Activated CD4-positive, alpha-beta T cell treated with anti-CD3 and anti-CD28 coated beads, Interleukin-2, amount 50 U/mL, for 4 hours (primary cell): ENCODE measurements around the gene TSPYL4.

Experiments
- DNase-seq, 2 experiments: peaks; one replicate each; pipeline ENCODE4 v3.0.0-alpha.2; 2020

TSPYL4 gene

DNA sequence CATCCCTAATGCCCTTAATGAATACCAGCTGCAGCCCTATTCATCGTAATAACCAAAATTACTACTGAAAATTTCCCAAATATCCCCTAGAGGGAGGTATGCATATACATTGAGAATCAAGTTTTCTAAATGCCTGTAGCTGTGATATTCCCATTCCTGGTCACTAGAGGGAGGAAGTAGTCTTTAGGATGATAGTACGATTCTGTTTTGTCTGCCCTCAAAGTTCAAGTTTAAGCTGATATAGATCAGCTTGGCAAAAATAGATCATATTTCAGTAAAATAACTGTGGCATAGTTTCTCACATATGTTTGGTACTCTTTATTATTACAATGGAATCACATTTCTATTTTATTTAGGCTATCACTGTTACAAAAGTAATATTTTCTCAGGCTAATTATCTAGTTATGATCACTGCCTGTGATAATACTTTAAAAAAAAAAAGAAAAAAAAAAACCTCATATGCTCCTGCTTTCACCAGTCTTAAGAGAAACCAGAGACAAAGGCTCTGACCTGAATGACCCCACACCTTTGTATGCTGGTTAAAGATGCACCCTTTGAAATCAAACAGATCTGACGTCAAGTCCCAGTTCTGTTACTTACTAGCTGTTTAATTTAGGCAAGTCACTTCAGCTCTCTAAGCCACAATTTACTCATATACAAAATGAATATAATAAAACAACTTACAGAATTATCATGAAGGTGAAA is 14.9 kb upstream of the TSPYL4 start:
- DNase-seq, result no peak

DNA sequence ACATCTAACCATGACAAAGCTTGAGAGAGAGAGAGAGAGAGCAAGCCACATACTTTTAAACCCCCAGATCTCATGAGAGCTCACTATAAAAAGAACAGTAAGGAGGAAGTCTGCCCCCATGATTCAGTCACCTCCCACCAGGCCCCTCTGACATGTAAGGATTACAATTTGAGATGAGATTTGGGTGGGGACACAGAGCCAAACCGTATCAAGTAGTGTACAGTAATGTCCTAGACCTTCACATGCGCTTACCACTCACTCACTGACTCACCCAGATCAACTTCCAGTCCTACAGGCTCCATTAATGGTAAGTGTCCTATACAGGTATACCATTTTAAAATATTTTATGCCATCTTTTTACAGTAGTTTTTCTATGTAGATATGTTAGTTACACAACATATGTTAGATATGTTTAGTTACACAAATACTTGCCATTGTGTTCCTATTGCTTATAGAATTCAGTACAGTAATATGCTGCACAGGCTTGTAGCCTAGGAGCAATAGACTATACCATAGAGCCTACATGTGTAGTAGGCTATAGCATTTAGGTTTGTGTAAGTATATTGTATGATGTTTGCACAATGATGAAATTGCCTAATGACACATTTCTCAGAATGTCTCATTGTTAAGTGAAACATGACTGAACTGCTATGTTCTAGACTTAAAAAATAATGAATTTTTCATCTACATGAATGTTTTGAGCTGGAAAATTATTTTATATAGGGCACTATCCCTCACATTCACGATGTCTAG is 14.1 kb upstream of the TSPYL4 start:
- DNase-seq, result no peak

DNA sequence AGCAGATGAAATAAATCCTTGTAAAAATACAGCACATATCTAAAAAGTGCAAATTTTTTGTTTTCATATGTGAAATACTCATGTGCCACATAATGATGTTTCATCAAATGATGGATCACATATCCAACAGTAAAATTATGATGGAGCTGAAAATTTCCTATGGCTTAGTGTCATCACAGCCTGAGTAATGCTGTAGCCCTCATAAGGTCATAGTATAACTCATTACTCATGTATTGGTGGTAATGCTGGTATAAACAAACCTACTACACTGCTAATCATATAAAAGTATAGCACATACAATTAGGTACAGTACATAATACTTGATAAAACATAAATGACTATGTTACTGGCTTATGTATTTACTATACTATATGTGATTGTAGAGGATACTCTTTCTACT is 12.9 kb upstream of the TSPYL4 start:
- DNase-seq, result no peak

DNA sequence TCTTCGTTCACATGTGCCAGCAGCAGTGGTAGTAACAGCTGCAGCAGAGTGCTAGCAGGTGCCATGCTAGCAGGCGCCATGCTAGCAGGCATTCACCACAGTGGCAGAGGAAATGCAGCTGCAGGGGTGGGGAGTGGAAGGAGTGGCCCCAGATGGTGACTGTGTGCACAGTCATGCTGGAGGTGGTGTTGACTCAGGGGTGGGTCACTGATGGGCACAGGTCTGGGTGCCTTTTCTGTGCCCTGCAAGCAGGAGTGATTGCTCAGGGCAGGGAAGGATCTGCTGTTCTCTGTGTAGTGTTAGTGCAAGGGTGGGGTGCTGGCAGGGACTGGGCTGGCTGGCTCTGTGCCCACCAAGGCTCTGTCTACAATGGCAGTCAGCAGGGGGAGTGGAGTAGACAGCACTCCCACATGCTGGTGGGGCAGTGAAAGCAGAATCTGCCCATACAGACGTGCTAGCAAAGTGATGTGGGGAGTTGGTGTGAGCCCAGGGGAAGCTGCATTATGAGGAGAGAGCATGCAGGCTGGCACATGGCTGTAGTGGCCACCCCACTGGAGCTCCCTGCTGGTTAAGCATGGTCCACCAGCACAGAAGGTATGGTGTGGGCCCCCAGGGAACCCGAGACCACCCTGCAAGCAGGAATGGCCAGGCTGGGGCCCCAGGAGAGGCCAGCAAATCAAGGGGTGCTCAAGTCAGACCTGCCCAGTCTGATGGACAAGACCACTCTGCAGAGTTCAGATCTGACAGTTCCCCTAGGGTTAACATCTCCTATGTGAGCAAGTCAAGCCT is 11.4 kb upstream of the TSPYL4 start:
- no peak for DNase-seq

DNA sequence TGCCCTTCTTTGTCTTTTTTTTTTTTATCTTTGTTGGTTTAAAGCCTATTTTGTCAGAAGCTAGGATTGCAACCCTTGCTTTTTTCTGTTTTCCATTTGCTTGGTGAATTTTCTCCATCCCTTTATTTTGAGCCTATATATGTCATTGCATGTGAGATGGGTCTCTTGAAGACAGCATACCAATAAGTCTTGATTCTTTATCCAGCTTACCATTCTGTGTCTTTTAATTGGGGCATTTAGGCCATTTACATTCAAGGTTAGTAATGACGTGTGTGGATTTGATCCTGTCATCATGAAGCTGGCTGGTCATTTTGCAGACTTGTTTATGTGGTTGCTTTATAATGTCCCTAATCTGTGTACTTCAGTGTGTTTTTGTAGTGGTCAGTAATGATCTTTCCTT is 9.5 kb upstream of the TSPYL4 start:
- no peak for DNase-seq

DNA sequence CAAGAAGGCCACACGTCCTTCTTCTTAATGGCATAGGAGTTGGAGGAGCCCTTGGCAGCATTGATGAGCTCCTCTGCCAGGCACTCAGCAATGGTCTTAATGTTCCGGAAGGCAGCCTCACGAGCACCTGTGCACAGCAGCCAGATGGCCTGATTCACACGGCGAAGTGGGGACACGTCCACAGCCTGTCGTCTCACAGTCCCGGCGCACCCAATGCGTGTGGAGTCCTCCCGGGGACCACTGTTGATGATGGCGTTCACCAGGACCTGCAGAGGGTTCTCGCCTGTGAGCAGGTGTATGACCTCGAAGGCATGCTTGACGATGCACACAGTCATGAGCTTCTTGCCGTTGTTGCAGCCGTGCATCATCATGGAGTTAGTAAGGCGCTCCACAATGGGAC is 4.6 kb upstream of the TSPYL4 start:
- no peak for DNase-seq

DNA sequence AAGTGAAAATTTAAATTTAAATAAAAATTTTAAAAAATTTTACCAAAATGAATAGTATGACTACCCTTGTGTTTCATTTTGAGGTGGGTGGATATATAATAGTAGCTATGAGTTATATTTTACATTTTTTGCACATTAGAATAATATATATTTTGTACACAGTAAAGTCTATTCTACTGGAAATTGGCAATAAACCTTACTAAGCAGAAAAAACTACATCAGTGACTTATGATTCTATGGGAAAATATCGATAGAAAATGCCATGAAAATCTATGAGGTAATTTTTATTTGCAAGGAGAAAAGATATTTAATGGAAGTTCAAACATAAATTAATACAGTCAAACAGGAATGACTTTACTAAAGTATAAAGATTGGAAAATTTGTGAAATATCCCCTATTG is 2.8 kb upstream of the TSPYL4 start:
- DNase-seq, result no peak

DNA sequence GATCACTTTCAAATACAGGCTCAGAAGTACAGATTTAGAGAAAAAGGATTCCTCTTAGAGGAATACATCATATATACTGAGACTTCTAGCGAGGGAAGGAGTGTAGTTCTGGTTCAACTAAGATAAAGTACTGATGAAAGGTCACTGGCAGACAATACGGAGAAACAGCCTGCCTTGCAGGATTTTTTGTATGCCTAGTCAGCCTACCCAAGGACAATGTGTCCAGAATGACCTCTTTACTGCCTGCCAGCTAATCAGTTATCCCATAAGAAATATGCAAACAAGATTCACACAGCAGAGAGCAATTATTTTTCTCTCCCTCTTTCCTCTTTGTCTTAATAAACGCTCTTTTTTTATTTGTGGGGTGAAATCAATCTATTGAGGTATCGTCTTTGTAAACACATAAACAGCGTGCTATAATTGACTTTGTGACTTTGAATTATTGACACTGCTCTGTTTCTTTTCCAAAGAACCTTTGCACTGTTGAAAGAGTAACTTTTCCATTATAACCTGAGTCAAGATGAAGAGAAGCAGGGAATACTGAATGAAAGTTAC is 1.4 kb upstream of the TSPYL4 start:
- no peak for DNase-seq

DNA sequence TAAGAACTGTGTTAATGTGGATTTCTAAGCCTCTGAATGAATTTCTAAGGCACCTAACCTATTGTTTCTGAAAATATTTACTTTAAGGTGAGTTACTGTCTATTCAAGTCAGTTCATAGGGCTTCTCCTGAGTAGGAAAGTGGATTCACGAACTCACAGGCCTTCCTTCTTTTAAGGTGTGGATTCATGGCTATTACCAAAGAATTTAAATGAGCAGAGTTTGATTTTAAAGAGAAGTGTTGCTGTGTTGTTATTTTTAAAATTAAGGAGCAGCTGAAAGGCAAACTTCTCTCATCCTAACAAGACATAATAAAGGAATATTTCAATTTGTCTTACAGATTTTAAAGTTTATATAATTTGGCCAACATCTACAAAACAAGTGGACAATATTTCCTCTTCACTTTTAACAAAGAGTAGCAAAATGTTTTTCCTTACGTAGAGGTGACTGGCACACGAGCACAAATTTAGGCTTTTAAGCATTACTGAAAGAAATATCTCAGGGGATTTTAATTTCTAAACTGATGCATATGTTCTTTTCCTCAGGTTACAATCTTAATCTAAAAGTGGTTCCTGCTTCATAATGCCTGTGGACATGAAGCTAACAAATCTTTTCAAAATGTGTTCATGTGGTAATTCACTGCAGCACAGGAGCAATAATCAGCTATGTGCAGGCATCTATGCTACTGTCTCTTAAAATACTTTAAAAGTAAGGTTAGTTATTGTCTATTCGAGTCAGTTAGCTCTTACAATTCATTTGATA is 602 bp upstream of the TSPYL4 start:
- no peak for DNase-seq

DNA sequence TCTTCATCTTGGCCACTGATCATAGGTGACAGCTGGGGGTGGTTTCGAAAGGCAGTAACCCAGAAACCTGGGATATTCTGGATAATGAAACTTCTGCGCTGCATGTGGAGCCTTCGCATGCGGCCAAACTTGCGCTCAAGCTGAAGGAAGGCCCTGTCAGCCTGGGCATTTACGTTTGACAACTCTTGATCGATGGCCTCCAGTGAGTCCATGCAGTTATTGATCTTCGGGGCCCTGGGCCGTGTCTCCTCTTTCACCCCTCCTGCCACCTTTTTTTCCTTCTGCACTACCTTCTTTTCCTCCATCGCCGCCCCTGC is 729 bp downstream of the TSPYL4 start:
- no peak for DNase-seq

DNA sequence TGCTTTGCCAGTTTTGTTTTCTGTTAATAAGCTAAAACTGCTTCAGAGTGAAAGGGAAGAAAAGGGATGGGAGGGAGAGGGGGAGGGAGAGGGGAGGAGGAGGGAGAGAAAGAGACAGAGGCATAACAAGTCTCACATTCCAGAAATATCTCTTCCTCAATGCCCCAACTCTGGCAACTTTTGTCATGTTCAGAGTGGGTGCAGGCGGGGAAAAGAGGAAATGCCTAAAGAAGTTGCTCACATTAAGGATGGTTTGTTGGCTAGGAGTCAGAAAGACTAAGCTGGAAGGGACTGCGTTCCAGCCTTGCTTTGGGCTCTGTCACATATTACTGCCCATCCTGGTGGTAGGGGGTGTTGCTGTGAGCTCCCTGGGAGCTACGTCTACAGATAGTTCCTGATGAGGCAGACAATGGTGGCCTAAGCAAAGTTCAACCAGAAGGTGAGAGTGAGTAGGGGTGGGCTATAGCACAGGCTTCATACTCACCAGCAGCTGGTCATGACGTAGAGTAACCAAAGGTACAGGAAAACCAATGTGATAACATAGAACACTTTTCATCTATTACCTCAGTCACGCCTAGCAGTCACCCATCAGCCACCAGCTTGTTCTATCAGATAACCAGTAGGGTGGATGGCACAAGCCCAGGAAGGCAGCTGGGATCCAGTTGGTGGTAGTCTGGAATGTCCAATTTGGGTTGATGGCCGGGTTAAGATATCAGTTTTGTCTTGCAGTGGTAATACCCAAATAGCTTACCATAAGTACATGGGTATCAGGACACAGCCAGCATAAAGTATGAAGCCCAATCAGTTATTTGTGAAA is 2.1 kb downstream of the TSPYL4 start:
- no peak for DNase-seq

DNA sequence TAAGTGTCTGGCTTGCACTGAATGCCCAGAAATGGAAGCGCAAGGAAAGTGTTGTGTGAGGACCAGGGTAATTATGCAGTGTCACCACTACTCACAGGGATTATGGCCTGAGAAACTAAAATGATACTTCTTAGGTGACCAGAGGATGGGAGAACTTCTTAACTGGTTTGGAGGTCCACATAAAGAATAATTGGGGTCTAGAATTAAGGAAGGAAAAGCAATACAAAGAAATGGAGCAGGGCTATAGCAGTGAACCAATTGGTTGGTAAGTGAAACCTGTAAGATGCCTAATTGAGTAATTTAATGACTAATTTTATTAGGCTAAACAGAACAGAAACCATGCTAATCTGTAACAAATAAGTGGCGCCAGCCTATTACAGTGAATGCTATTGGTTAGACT is 5.3 kb downstream of the TSPYL4 start:
- no peak for DNase-seq

DNA sequence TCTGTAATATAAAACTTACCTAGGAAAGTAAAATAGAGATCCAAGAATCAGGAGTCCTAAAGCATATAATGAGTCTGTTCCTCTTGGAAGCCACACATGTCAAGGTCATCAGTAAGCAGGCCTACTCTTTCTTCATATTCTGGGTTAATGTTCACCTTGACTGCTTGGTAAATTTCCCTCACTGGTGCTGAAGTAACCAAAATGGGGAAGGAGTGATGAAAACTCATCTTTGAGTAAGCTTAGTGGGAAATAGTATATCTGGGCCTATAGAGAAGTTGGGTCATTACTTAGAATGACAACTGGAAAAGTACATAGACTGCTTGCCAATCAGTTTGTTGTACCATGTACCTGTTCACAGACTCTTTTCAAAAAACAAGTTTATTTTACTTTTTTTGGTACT is 6.6 kb downstream of the TSPYL4 start:
- no peak for DNase-seq

DNA sequence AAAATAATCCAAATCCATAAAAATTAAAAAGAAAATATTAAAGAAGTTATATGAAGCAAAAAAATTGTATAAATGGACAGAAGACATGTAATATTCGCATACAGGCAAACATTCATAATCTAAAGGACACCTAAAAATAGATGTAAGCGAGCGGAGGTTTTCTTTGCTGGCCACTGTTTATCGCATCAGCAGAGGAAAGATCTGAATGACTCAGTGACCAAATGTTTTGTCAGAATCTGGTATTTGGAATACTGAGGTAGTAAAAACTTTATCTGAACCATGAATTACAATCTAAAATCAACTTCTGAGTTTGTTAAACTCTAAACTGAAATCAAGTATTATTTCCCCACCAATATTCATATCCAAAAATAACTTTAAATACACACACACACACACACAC is 7.8 kb downstream of the TSPYL4 start:
- DNase-seq, result no peak

DNA sequence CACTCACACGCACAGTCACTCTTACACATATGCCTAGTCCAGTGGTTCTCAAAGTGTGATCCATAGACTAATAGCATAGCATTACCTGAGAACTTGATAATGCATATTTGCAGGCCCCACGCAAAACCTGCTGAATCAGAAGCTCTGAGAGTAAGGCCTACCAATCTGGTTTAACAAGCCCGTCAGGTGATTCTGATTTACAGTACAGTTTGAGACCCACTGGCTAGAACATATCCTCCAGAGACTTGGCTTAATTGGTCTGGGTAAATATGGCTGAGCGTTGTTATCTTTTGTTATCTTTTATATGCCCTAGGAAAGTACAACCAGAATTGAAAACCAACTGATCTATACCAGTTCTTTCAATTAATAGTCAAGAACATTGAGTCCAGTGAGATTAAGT is 9.6 kb downstream of the TSPYL4 start:
- no peak for DNase-seq

DNA sequence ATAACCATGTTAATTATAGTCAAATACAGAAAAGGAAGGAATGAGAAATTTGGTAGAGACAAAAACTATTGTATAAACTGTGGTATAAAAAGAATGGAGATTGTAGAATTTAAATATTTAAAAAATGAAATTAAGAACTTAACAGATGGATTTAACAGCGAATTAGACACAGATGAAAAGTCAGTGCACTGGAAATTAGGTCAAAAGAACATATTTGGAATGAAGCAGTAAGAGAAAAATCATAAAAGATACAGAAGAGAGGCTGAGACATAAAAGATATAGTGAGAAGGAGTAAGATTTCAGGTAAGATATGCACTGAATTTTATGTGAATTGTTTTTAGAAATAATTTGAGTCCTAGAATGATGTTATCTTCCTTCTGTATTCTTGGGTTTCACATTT is 14.0 kb downstream of the TSPYL4 start:
- DNase-seq, result no peak

DNA sequence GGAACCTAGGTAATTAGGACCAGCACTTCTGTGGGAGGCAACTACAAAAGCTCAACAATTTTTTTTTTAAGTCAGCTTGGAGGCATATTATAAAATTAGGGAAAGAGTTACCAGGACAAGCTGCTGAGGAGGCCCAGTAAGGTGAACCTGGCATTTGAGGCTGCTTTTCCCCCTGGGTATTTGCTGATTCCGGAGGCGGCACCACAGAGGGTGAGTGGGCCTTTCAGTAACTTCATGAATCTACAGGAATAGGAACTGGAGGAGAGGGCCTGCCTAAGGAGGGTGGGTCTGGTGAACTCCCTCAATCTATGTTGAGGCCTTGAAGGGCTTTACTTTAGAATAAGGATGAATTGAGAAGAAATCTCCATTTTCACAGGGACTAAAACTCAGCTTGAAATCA is 14.6 kb downstream of the TSPYL4 start:
- DNase-seq, result no peak

DNA sequence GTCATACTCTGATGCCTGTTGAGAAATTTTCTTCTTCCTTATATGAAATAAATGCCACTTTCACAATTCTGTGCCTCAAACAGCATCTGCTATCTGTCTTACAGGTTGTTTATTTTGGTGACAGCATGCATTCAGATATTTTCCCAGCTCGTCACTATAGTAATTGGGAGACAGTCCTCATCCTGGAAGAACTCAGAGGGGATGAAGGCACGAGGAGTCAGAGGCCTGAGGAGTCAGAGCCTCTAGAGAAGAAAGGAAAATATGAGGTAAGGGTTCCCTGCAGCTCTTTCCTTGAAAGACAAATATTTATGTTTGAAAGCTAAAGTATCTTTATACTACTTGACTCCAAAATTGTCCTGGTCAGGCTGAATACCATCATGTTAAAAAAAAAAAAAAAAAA is 15.8 kb downstream of the TSPYL4 start:
- no peak for DNase-seq

DNA sequence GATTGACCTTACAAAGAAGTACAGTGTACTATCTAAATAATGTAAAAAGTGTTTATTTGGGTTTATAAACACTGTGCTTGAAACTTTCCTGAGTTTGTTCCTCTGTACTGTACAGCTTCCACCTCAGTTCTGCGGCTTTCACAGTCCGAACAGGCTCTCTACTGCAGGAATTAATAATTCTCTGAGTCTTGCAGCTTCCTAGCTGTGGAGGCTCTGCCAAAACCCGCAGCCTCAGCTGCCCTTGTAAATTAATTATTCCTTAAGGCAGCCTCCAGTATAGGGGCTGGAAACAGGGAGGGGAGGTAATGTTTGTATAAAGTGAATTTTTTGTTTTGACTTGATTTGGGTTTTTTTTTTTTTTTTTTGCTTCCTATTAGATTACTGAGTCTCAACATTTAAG is 19.2 kb downstream of the TSPYL4 start:
- no peak for DNase-seq

DNA sequence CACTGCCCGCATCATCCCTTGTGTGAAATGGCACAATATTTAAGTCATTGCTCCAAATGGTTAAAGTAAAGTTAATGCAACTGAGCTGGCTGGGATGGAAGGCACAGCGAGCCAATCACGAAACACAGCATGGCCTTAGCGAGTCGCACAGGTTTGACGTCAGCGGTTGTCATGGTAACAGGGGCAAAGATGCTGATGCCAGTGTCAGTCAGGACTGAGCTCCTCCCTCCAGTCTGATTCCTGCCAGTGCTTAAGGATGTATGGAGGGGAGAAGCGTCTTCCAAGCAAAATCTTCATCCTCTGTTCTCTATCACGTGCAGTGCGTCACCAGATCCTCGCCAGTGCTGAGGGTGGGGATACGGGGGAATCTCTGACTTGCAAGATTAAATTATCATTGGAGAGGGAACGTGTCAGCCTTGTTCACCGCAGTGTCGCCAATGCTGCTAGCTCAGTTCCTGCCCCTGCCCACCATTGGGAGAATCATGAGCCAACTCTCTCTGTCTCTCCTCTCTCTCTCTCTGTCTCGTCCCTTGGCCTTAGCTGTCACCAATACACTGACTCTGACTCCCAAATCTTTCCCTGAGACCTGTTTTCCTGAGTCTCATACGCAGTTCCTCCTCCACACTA is 24.5 kb downstream of the TSPYL4 start:
- no peak for DNase-seq

DNA sequence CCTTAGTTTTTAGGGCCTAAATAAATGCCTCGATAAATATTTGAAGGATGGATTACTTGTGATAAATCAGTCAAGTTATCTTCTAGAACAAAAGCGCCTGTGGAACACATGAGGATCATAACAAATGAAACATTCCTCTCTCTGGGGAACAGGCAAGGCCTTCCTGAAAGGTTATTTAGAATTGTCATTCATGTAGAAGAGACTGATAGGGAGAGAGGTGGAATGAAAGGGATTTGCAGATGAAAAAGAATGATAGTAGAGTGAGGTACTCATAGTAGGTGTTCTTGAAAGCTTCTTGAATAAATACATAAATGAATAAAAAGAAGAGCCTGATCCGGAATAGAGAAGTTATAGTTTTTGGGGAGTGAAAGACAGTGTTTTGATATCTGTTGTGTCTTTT is 30.5 kb downstream of the TSPYL4 start:
- DNase-seq, result no peak

DNA sequence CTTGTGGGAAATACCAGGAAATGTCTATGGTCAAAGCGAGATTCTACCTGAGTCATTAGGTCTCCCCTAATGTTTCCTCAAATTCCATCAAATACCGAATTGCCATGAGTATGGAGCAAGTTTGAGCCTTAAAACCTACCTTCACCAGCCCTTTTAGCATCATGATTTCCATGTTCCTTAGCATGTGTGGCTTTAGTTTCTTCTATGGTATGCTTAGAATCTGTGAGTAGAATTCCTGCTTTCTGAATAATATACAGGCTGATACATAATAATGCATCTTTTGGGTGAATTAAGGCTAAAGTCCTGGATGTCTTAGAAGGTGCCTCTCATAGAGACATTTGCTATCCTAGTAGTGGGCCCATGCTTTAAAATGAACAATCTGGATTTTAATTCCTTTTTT is 32.0 kb downstream of the TSPYL4 start:
- no peak for DNase-seq
